CD14-positive monocyte (primary cell): Measurements from ENCODE around the gene ALPI. TPM values are rescaled to one million over a fixed set of nuclear protein-coding genes. Genes with fewer than 3 reads are reported as not detected.

Source experiments
- DNase-seq, 3 donors: peaks; one replicate each; pipeline ENCODE4 v3.0.0-alpha.2; 2011 to 2022
- H2AFZ ChIP-seq: 2 replicates; pipeline ENCODE4 v1.6.0; 2012; ENCODE audit warnings: mild to moderate bottlenecking, low read depth, low read length, inconsistent platforms; ENCODE audit not compliant: insufficient read depth, poor library complexity, severe bottlenecking
- H3K27ac ChIP-seq, 2 donors: 1 replicate in 1 of 2; 2 replicates in 1 of 2; pipeline ENCODE4 v1.5.1; 2012 to 2013; ENCODE audit warnings: low read length in 2 of 2, control low read depth in 1 of 2, inconsistent platforms in 1 of 2, low read depth in 1 of 2, mild to moderate bottlenecking in 1 of 2
- H3K27me3 ChIP-seq, 2 donors: one replicate each; pipeline versions ENCODE4 v1.6.0 to v1.6.1; 2011 to 2013; ENCODE audit warnings: low read length in 2 of 2; ENCODE audit not compliant: control insufficient read depth in 2 of 2, insufficient read depth in 2 of 2
- H3K36me3 ChIP-seq, 2 donors: replicated peaks in 1 of 2; 1 replicate in 1 of 2; 2 replicates in 1 of 2; pipeline versions ENCODE4 v1.5.1 to v1.6.1; 2012 to 2013; ENCODE audit warnings: low read length in 2 of 2, control low read depth in 1 of 2, inconsistent platforms in 1 of 2, mild to moderate bottlenecking in 1 of 2; ENCODE audit not compliant: insufficient read depth in 2 of 2, control insufficient read depth in 1 of 2
- H3K4me1 ChIP-seq, 2 donors: 1 replicate in 1 of 2; 2 replicates in 1 of 2; pipeline versions ENCODE4 v1.5.1 to v1.6.1; 2012 to 2013; ENCODE audit warnings: low read length in 2 of 2, control low read depth in 1 of 2, inconsistent platforms in 1 of 2, mild to moderate bottlenecking in 1 of 2, moderate library complexity in 1 of 2; ENCODE audit not compliant: insufficient read depth in 2 of 2, control insufficient read depth in 1 of 2
- H3K4me2 ChIP-seq: replicated peaks from 2 replicates; pipeline ENCODE3; 2012; ENCODE audit warnings: low read length, moderate library complexity, mild to moderate bottlenecking; ENCODE audit not compliant: poor library complexity, severe bottlenecking; ENCODE audit errors: extremely low read depth
- H3K4me3 ChIP-seq, 3 experiments: fragments of 200-600 bp in 1 of 3; sonication (generic) in 1 of 3; replicated peaks in 1 of 3; 1 replicate in 2 of 3; 2 replicates in 1 of 3; pipeline ENCODE4 v1.5.1; 2011 to 2013; ENCODE audit warnings: low read length in 3 of 3, mild to moderate bottlenecking in 3 of 3, control low read depth in 2 of 3, low read depth in 2 of 3, inconsistent platforms in 1 of 3, moderate library complexity in 1 of 3
- H3K79me2 ChIP-seq: 2 replicates; pipeline ENCODE4 v1.6.0; 2012; ENCODE audit warnings: mild to moderate bottlenecking, control low read depth, inconsistent platforms, low read length, moderate library complexity; ENCODE audit not compliant: insufficient read depth
- H3K9ac ChIP-seq: 2 replicates; pipeline ENCODE4 v1.6.0; 2017; ENCODE audit warnings: low read length, mild to moderate bottlenecking; ENCODE audit not compliant: insufficient read depth, poor library complexity, severe bottlenecking
- H3K9me3 ChIP-seq, 2 donors: replicated peaks in 1 of 2; 1 replicate in 1 of 2; 2 replicates in 1 of 2; pipeline versions ENCODE4 v1.5.1 to v1.6.1; 2012 to 2013; ENCODE audit warnings: low read length in 2 of 2, control low read depth in 1 of 2; ENCODE audit not compliant: control insufficient read depth in 1 of 2, insufficient read depth in 1 of 2
- H4K20me1 ChIP-seq: 2 replicates; pipeline ENCODE4 v1.6.0; 2012; ENCODE audit warnings: mild to moderate bottlenecking, low read length, control low read depth, moderate library complexity; ENCODE audit not compliant: insufficient read depth
- H3K27ac Mint-ChIP-seq, 7 donors: one replicate each; pipeline ENCODE4 v1.8.0; 2020; ENCODE audit warnings: mild to moderate bottlenecking in 7 of 7, mixed read lengths in 7 of 7, moderate library complexity in 6 of 7, inconsistent platforms in 2 of 7
- H3K27me3 Mint-ChIP-seq, 3 donors: one replicate each; pipeline ENCODE4 v1.8.0; 2021 to 2022; ENCODE audit warnings: low read depth in 3 of 3, mild to moderate bottlenecking in 3 of 3, mixed read lengths in 3 of 3, moderate library complexity in 3 of 3, inconsistent platforms in 1 of 3
- H3K36me3 Mint-ChIP-seq, 2 donors: one replicate each; pipeline ENCODE4 v1.8.0; 2020; ENCODE audit warnings: mixed read lengths in 2 of 2, inconsistent platforms in 1 of 2, mild to moderate bottlenecking in 1 of 2
- H3K4me1 Mint-ChIP-seq: one replicate; pipeline ENCODE4 v1.8.0; 2020; ENCODE audit warnings: mild to moderate bottlenecking, mixed read lengths
- H3K4me3 Mint-ChIP-seq, 2 donors: one replicate each; pipeline ENCODE4 v1.8.0; 2020; ENCODE audit warnings: mild to moderate bottlenecking in 2 of 2, mixed read lengths in 2 of 2, moderate library complexity in 1 of 2
- H3K9me3 Mint-ChIP-seq, 7 donors: one replicate each; pipeline ENCODE4 v1.8.0; 2020 to 2022; ENCODE audit warnings: mixed read lengths in 7 of 7, mild to moderate bottlenecking in 6 of 7, moderate library complexity in 6 of 7, inconsistent platforms in 2 of 7
- WGBS: methylation state at CpG from one replicate; pipeline ENCODE4 v1.1.5; 2013; ENCODE audit warnings: missing lambda C conversion rate; ENCODE audit not compliant: insufficient coverage; 5-methylcytosine and 5-hydroxymethylcytosine counted together
- intact Hi-C, 2 donors: fragments of 100-400 bp; cut with micrococcal nuclease; formaldehyde crosslinking; loops; one replicate each; pipeline versions ENCODE4 v1.15.0 to v1.15.1; 2023
- polyA plus RNA-seq, 3 donors: library from polyadenylated mRNA; depleted of rRNA in 1 of 3; unstranded in 2 of 3; stranded (reverse) in 1 of 3; fragments of 300-500 nt in 2 of 3; fragments of >200 nt in 1 of 3; fragmentation: Illumina TruSeq in 2 of 3; gene quantifications; 1 replicate in 2 of 3; 2 replicates in 1 of 3; pipeline ENCODE4 v1.2.3, GENCODE V29; 2012 to 2021
- TF ChIP-seq, protein P1 (sequence below): fragments of 200-600 bp; IDR thresholded peaks from one replicate; pipeline ENCODE4 v1.8.0; 2022; ENCODE audit warnings: antibody characterized with exemption, mild to moderate bottlenecking

Gene ALPI
- polyA plus RNA-seq, 3 donors: not detected

DNA sequence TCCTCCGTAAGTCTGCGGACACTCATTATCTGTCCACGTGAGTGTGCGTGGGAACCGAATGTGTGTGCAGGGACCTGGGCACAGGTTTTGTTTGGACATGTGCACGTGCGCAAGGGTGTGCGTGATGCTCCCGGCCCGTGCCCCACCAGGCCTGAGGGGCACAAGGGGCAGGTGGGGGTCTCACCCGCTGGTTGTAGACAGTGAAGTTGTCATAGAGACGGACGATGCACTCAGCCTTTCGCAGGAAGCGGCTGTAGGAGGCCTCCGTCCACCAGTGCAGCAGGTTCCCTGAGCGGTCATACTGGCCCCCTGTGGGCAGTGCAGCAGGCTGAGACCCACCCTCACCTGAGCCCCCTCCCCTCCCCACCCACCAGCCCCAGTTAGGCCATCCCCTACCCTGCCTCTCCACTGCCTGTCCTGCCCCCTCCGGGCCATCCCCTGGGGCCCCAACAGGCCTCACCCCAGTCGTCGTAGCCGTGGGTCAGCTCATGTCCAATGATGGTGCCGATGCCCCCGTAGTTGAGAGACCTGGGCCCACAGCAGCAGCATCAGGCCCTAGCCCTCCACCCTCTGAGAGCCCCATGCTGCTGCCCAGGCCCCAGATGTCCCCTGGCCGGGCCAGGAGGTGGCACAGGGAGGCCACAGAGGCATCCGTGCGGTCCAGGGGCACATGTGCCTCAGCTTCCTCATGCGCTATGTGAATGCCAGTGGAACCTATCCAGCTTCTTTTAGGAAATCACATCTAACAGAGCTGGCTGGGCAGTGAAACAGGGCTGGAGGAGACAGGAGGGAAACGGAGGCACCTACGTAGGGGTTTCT, 25.6 kb downstream of the ALPI start:
- 95% methylated on average over 26 of the region's 29 CpGs for WGBS
- Histone ChIP-seq H2AFZ (no peak overlapping the region), H3K4me1 (no peaks in the 10 kb centered on the region), H3K9me3 (no peaks in the 10 kb centered on the region), H3K79me2 (no peaks in the 10 kb centered on the region), H3K9ac (no peak overlapping the region), H3K4me2 (no peak overlapping the region), H3K4me3 (no peak overlapping the region), H3K36me3 (no peaks in the 10 kb centered on the region), H3K27ac (no peak overlapping the region), H3K27me3 (peaks cover 4 to 18% of the 10 kb centered on the region in 2 donors), H4K20me1 (no peaks in the 10 kb centered on the region)
- DNase-seq: no peak
- H3K4me1 Mint-ChIP-seq: no peaks in the 10 kb centered on the region
- intact Hi-C loops: no loop called here
- peaks cover 0 to 3% (median 0%) of the 10 kb centered on the region in 7 donors for H3K9me3 Mint-ChIP-seq
- H3K36me3 Mint-ChIP-seq: no peaks in the 10 kb centered on the region
- H3K4me3 Mint-ChIP-seq: no peak overlapping the region
- TF ChIP-seq, protein P1, sequence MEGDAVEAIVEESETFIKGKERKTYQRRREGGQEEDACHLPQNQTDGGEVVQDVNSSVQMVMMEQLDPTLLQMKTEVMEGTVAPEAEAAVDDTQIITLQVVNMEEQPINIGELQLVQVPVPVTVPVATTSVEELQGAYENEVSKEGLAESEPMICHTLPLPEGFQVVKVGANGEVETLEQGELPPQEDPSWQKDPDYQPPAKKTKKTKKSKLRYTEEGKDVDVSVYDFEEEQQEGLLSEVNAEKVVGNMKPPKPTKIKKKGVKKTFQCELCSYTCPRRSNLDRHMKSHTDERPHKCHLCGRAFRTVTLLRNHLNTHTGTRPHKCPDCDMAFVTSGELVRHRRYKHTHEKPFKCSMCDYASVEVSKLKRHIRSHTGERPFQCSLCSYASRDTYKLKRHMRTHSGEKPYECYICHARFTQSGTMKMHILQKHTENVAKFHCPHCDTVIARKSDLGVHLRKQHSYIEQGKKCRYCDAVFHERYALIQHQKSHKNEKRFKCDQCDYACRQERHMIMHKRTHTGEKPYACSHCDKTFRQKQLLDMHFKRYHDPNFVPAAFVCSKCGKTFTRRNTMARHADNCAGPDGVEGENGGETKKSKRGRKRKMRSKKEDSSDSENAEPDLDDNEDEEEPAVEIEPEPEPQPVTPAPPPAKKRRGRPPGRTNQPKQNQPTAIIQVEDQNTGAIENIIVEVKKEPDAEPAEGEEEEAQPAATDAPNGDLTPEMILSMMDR: no peak
- no peak overlapping the region for H3K27ac Mint-ChIP-seq
- peaks cover 19 to 29% (median 25%) of the 10 kb centered on the region in 3 donors for H3K27me3 Mint-ChIP-seq

- Histone ChIP-seq H3K4me3 (no peak overlapping the region), H3K9ac (no peak overlapping the region), H3K4me2 (no peak overlapping the region), H3K27ac (no peak overlapping the region), H3K9me3 (no peaks in the 10 kb centered on the region), H4K20me1 (no peaks in the 10 kb centered on the region), H3K4me1 (no peaks in the 10 kb centered on the region), H3K36me3 (no peaks in the 10 kb centered on the region), H2AFZ (no peak overlapping the region), H3K79me2 (no peaks in the 10 kb centered on the region), H3K27me3 (peaks cover 8 to 25% of the 10 kb centered on the region in 2 donors)
- Mint-ChIP-seq H3K9me3 (peaks cover 0 to 5% (median 0%) of the 10 kb centered on the region in 7 donors), H3K4me3 (no peak overlapping the region), H3K27me3 (peaks cover 25 to 37% (median 30%) of the 10 kb centered on the region in 3 donors), H3K36me3 (no peaks in the 10 kb centered on the region), H3K27ac (no peak overlapping the region), H3K4me1 (no peaks in the 10 kb centered on the region)
- no peak for DNase-seq
- TF ChIP-seq, protein P1: no peak
- WGBS: 92% methylated on average over 15 of the region's 31 CpGs
- intact Hi-C loops: no loop called here
Measured at GRCh38 chr2:232482301-232483238, 26.6 kb downstream of the ALPI start.
